Raji (cell line): ENCODE data around the gene CRIP2.

ENCODE experiments used
- POLR2A ChIP-seq: IDR thresholded peaks from 2 replicates; pipeline ENCODE4 v1.6.1; 2011; ENCODE audit warnings: low read depth, low read length, control low read depth; ENCODE audit not compliant: insufficient read depth

CRIP2 gene

GRCh38 chr14:105466531-105467248, 7.9 kb upstream of the CRIP2 start:
- no peak for TF ChIP-seq POLR2A

GRCh38 chr14:105467249-105467941, 7.2 kb upstream of the CRIP2 start:
- no peak for TF ChIP-seq POLR2A

- no peak for TF ChIP-seq POLR2A
Measured at GRCh38 chr14:105467942-105468471, 6.6 kb upstream of the CRIP2 start.

GRCh38 chr14:105468621-105469241, 5.9 kb upstream of the CRIP2 start:
- no peak for TF ChIP-seq POLR2A

- no peak for TF ChIP-seq POLR2A
Measured at GRCh38 chr14:105469456-105470349, 4.9 kb upstream of the CRIP2 start.

GRCh38 chr14:105470350-105471296, 4.0 kb upstream of the CRIP2 start:
- no peak for TF ChIP-seq POLR2A

- TF ChIP-seq POLR2A: no peak
Measured at GRCh38 chr14:105471297-105471821, 3.3 kb upstream of the CRIP2 start.

- no peak for TF ChIP-seq POLR2A
Measured at GRCh38 chr14:105471823-105472485, 2.7 kb upstream of the CRIP2 start.

GRCh38 chr14:105472486-105472991, 2.1 kb upstream of the CRIP2 start:
- no peak for TF ChIP-seq POLR2A

- TF ChIP-seq POLR2A: no peak
Measured at GRCh38 chr14:105473033-105473676, 1.5 kb upstream of the CRIP2 start.

- TF ChIP-seq POLR2A: no peak
Measured at GRCh38 chr14:105473677-105474482, 741 bp upstream of the CRIP2 start.
